PC-3 (cell line): ENCODE data around the gene CORO2B. TPM values are rescaled to one million over a fixed set of nuclear protein-coding genes. Genes with fewer than 3 reads are reported as not detected.

Source experiments
- ATAC-seq: fragments of 200-7000 bp; cut with Tn5 transposase; 2 replicates; pipeline ENCODE4 v1.9.1; 2020; ENCODE audit warnings: mild to moderate bottlenecking, moderate library complexity
- BruUV-seq: library from RNA; stranded (reverse); fragments of 400-500 nt; replicated peaks from 2 replicates; lab custom pipeline; 2021; lab: Mats Ljungman, UMichigan
- CTCF ChIA-PET: fragments of 300-600 bp; sonication (Branson Sonifier 250); formaldehyde crosslinking; loops from one replicate; lab custom pipeline; 2022; ENCODE audit warnings: antibody characterized with exemption; lab: Charles Lee
- POLR2A ChIA-PET: fragments of 300-600 bp; sonication (Branson Sonifier 250); formaldehyde crosslinking; loops from one replicate; lab custom pipeline; 2022; ENCODE audit warnings: antibody characterized with exemption; ENCODE audit not compliant: unreplicated experiment; lab: Charles Lee
- DNase-seq: peaks from one replicate; pipeline ENCODE4 v3.0.0-alpha.2; 2015
- H2AFZ ChIP-seq: fragments of 300-600 bp; sonication (generic); 2 replicates; pipeline ENCODE4 v1.6.0; 2016; ENCODE audit warnings: antibody characterized with exemption, low read length
- H3F3A ChIP-seq: fragments of 300-600 bp; sonication (generic); one replicate; pipeline ENCODE4 v1.6.0; 2017; ENCODE audit warnings: antibody characterized with exemption, low read length, control low read depth, mild to moderate bottlenecking; ENCODE audit not compliant: unreplicated experiment
- H3K27ac ChIP-seq: fragments of 300-600 bp; sonication (generic); 2 replicates; pipeline ENCODE4 v1.5.1; 2016; ENCODE audit warnings: mild to moderate bottlenecking, low read length
- H3K27me3 ChIP-seq: fragments of 300-600 bp; sonication (generic); 2 replicates; pipeline ENCODE4 v1.6.1; 2016; ENCODE audit warnings: low read length, mixed read lengths
- H3K36me3 ChIP-seq: fragments of 300-600 bp; sonication (generic); 2 replicates; pipeline ENCODE4 v1.6.1; 2016; ENCODE audit warnings: low read depth, mixed run types, low read length, mixed read lengths
- H3K4me1 ChIP-seq: fragments of 300-600 bp; sonication (generic); 2 replicates; pipeline ENCODE4 v1.5.1; 2016; ENCODE audit warnings: low read length; ENCODE audit not compliant: insufficient read depth
- H3K4me2 ChIP-seq: fragments of 300-600 bp; sonication (generic); 2 replicates; pipeline ENCODE4 v1.6.0; 2016; ENCODE audit warnings: low read length
- H3K4me3 ChIP-seq: fragments of 300-600 bp; sonication (generic); 2 replicates; pipeline ENCODE4 v1.5.1; 2016; ENCODE audit warnings: mild to moderate bottlenecking, low read length, mixed read lengths
- H3K79me2 ChIP-seq: fragments of 300-600 bp; sonication (generic); 2 replicates; pipeline ENCODE4 v1.6.1; 2017; ENCODE audit warnings: low read length, mixed read lengths
- H3K9ac ChIP-seq: fragments of 300-600 bp; sonication (generic); 2 replicates; pipeline ENCODE4 v1.6.0; 2016; ENCODE audit warnings: mild to moderate bottlenecking, low read length
- H3K9me2 ChIP-seq: fragments of 300-600 bp; sonication (generic); replicated peaks from 2 replicates; pipeline ENCODE4 v1.6.1; 2016; ENCODE audit warnings: mixed run types, low read length, mixed read lengths
- H3K9me3 ChIP-seq: fragments of 300-600 bp; sonication (generic); 2 replicates; pipeline ENCODE4 v1.6.1; 2016; ENCODE audit warnings: low read length, mixed read lengths
- H4K20me1 ChIP-seq: fragments of 300-600 bp; sonication (generic); 2 replicates; pipeline ENCODE4 v1.6.1; 2016; ENCODE audit warnings: low read length, mixed read lengths
- EZH2 ChIP-seq: fragments of 300-600 bp; sonication (generic); IDR thresholded peaks from one replicate; pipeline ENCODE4 v1.6.1; 2017; ENCODE audit warnings: antibody characterized with exemption, mild to moderate bottlenecking, low read length; ENCODE audit not compliant: unreplicated experiment
- EZH2phosphoT487 ChIP-seq: fragments of 300-600 bp; sonication (generic); IDR thresholded peaks from 2 replicates; pipeline ENCODE4 v1.6.1; 2018; ENCODE audit warnings: mild to moderate bottlenecking, antibody characterized with exemption, low read length, borderline replicate concordance
- intact Hi-C: fragments of 100-400 bp; cut with micrococcal nuclease; formaldehyde crosslinking; loops from 2 replicates; pipeline ENCODE4 v1.9.0; 2023
- total RNA-seq: library from RNA; depleted of rRNA; stranded (reverse); fragments of >200 nt; gene quantifications from 2 replicates; pipeline ENCODE4 v1.2.3, GENCODE V29; 2014
- TF ChIP-seq, protein P1 (sequence below): fragments of 300-600 bp; sonication (generic); conservative IDR thresholded peaks from 2 replicates; pipeline ENCODE4 v1.5.1; 2017; ENCODE audit warnings: antibody characterized with exemption, low read depth, mild to moderate bottlenecking, low read length

Gene CORO2B
- total RNA-seq, 1 experiment from 2014 or later, result 0.66 TPM

DNA sequence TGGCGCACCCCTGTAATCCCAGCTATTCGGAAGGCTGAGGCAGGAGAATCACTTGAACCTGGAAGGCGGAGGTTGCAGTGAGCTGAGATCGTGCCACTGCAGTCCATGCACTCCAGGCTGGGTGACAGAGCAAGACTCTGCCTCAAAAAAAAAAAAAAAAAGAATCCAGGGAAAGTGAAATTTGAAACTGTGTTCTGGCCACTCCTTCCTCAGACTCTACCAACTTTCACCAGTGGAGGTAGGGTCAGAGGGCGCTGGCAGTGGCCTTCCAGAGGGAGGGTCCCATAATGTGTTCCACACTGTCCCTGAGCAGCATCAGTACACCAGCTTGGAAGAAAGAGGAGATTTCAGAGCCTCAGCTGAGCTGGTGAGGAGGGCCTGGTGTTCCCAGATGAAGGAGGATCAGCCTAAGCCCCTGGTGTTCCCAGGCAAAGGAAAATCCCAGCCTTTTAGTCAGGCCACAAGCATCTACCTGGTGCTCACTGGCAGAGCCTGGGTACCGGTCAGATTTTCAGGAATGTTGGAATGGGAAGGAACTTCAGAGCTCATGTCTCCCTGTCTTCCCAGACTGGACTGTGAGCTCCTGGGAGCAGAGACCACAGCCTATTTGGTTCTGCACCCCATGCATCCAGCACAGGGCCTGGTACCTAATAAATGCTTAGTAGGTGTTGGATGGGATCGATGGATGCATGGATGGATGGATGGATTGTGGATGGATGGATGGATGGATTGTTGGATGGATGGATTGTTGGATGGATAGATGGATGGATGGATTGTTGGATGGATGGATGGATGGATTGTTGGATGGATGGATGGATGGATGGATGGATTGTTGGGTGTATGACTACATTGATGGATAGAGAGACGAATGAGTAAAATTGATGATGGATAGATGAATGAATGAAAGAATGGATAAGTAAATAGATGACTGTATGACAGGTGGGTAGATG lies 117.9 kb downstream of the CORO2B start:
- Histone ChIP-seq H3K27me3 (no peaks in the 10 kb centered on the region), H3F3A (no peaks in the 10 kb centered on the region), H3K9me3 (no peaks in the 10 kb centered on the region), H2AFZ (no peak overlapping the region), H4K20me1 (no peaks in the 10 kb centered on the region), H3K27ac (no peak overlapping the region), H3K9ac (no peak overlapping the region), H3K9me2 (no peaks in the 10 kb centered on the region), H3K79me2 (no peaks in the 10 kb centered on the region), H3K4me3 (no peak overlapping the region), H3K4me1 (no peaks in the 10 kb centered on the region), H3K36me3 (no peaks in the 10 kb centered on the region), H3K4me2 (no peak overlapping the region)
- BruUV-seq, result no TSS peak
- CTCF ChIA-PET, result no interaction called here
- DNase-seq (no peak), ATAC-seq (no peak)
- intact Hi-C loops, result no loop called here
- TF ChIP-seq EZH2 (no peak), EZH2phosphoT487 (no peak)
- TF ChIP-seq, protein P1, sequence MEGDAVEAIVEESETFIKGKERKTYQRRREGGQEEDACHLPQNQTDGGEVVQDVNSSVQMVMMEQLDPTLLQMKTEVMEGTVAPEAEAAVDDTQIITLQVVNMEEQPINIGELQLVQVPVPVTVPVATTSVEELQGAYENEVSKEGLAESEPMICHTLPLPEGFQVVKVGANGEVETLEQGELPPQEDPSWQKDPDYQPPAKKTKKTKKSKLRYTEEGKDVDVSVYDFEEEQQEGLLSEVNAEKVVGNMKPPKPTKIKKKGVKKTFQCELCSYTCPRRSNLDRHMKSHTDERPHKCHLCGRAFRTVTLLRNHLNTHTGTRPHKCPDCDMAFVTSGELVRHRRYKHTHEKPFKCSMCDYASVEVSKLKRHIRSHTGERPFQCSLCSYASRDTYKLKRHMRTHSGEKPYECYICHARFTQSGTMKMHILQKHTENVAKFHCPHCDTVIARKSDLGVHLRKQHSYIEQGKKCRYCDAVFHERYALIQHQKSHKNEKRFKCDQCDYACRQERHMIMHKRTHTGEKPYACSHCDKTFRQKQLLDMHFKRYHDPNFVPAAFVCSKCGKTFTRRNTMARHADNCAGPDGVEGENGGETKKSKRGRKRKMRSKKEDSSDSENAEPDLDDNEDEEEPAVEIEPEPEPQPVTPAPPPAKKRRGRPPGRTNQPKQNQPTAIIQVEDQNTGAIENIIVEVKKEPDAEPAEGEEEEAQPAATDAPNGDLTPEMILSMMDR, result no peak
- POLR2A ChIA-PET, result no interaction called here

DNA sequence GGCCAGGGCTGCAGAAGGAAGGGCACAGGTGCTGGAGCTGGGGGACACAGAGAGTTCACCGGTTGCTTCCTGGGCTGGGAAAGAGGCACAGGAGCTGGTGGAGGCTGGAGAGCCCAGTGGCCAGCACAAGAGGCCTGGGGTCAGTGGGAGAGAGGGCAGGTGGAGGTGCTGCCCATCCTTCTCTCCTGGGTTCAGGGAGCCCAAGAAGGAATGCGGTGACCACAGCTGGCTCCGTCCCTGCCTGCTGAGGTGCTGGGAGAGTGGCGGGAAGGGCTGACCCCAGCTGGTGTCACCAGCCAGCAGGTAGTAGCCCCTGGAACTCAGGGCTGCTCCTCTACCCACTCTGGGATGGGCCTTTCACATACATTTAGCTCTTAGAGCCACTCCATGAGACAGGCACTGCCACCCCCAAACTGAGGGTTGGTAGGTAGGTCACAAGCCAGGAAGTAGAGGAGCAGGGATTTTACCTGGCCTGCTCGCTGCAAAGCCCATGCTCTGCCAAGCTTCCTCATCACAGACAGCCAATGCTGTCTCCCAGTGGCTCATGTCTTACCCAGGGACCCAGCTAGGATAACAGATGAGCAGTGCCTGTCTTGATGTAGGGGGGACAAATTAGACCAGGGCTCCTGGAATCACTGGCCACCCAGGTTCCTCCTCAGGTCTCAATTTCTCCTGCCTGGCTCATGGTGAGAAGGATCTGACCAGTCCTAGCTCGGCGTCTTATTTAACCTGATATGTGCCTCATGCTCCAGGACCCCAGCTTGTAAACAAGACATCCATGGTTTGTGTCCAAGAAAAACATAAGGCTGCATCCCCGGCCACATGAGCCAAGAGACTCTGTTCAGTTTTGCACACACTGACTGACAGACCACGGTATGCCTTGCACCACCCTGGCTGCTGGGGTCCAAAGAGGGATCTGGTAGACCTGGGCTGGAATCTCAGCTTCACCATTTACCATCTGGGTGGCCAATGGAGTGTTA lies 119.2 kb downstream of the CORO2B start:
- no peaks in the 10 kb centered on the region for H3K27me3 ChIP-seq
- no peak overlapping the region for H3K4me2 ChIP-seq
- H3K9ac ChIP-seq, result no peak overlapping the region
- TF ChIP-seq EZH2 (no peak), EZH2phosphoT487 (no peak)
- TF ChIP-seq, protein P1, result no peak
- no peaks in the 10 kb centered on the region for H3K36me3 ChIP-seq
- no TSS peak for BruUV-seq
- no peaks in the 10 kb centered on the region for H3K9me2 ChIP-seq
- DNase-seq (no peak), ATAC-seq (no peak)
- no peaks in the 10 kb centered on the region for H3K9me3 ChIP-seq
- no peak overlapping the region for H3K27ac ChIP-seq
- ChIA-PET POLR2A (no interaction called here), CTCF (no interaction called here)
- H2AFZ ChIP-seq, result no peak overlapping the region
- H4K20me1 ChIP-seq, result no peaks in the 10 kb centered on the region
- no peaks in the 10 kb centered on the region for H3K79me2 ChIP-seq
- no peak overlapping the region for H3K4me3 ChIP-seq
- intact Hi-C loops, result no loop called here
- H3K4me1 ChIP-seq, result no peaks in the 10 kb centered on the region
- H3F3A ChIP-seq, result no peaks in the 10 kb centered on the region
